Measurements from ENCODE around the gene GTF2H1.

GTF2H1 gene

GRCh38 chr11:18329196-18329870, 7.0 kb downstream of the GTF2H1 start:
- DNase-seq (ENCODE audit: low spot score), result no peak
- TF ChIP-seq CTCF (IDR thresholded peaks at IDR 0.05), result no peak
- Histone ChIP-seq H3K4me3 (no peak overlapping the region), H3K27ac (no peak overlapping the region)

GRCh38 chr11:18330921-18331320, 8.6 kb downstream of the GTF2H1 start:
- TF ChIP-seq CTCF (IDR thresholded peaks at IDR 0.05), result no peak
- DNase-seq (ENCODE audit: low spot score), result no peak
- H3K27ac ChIP-seq, result no peak overlapping the region

GRCh38 chr11:18332302-18332701, 9.9 kb downstream of the GTF2H1 start:
- H3K4me3 ChIP-seq, result no peak overlapping the region
- no peak for DNase-seq (ENCODE audit: low spot score)
- H3K27ac ChIP-seq, result no peak overlapping the region
- TF ChIP-seq CTCF (IDR thresholded peaks at IDR 0.05), result no peak

More at GRCh38 chr11:18330921-18331320, 8.6 kb downstream of the GTF2H1 start:
- H3K4me3 ChIP-seq, result no peak overlapping the region

- no peak for DNase-seq (ENCODE audit: low spot score)
- no peak overlapping the region for H3K27ac ChIP-seq
- no peak for TF ChIP-seq CTCF (IDR thresholded peaks at IDR 0.05)
These were observed 10.5 kb downstream of the GTF2H1 start for GRCh38 chr11:18332891-18333290.

GRCh38 chr11:18347471-18348125, 25.2 kb downstream of the GTF2H1 start:
- DNase-seq (ENCODE audit: low spot score), result no peak
- Histone ChIP-seq H3K4me3 (no peak overlapping the region), H3K27ac (no peak overlapping the region)
- TF ChIP-seq CTCF (IDR thresholded peaks at IDR 0.05), result no peak

More at GRCh38 chr11:18332891-18333290, 10.5 kb downstream of the GTF2H1 start:
- no peak overlapping the region for H3K4me3 ChIP-seq

GRCh38 chr11:18352581-18352980, 30.2 kb downstream of the GTF2H1 start:
- H3K27ac ChIP-seq, result no peak overlapping the region
- H3K4me3 ChIP-seq, result no peak overlapping the region
- DNase-seq (ENCODE audit: low spot score), result no peak
- TF ChIP-seq CTCF (IDR thresholded peaks at IDR 0.05), result no peak

- no peak for DNase-seq (ENCODE audit: low spot score)
- no peak overlapping the region for H3K4me3 ChIP-seq
- TF ChIP-seq CTCF (IDR thresholded peaks at IDR 0.05), result no peak
- no peak overlapping the region for H3K27ac ChIP-seq
These were observed 36.3 kb downstream of the GTF2H1 start for GRCh38 chr11:18358646-18359045.
